Fibroblast of skin of left quadriceps (primary cell): ENCODE measurements around the gene GGCT.
"Not testable (repeated sequence)": the region's sequence is repeated elsewhere in the genome, so short reads cannot be mapped to it uniquely, and the experiment has no call there.

Experiments used
- DNase-seq, 2 experiments: peaks; one replicate each; pipeline ENCODE4 v3.0.0-alpha.2; 2013; ENCODE audit warnings: low read depth in 2 of 2

GGCT gene

GRCh38 chr7:30515761-30516160 lies 11.1 kb upstream of the GGCT start:
- no peak for DNase-seq

- DNase-seq = no peak
Observed at GRCh38 chr7:30514776-30515175, 10.1 kb upstream of the GGCT start.

GRCh38 chr7:30514177-30514576 lies 9.5 kb upstream of the GGCT start:
- DNase-seq = no peak

- DNase-seq = no peak
Observed at GRCh38 chr7:30513762-30514161, 9.1 kb upstream of the GGCT start.

- DNase-seq = no peak
Observed at GRCh38 chr7:30511973-30512662, 7.5 kb upstream of the GGCT start.

- no peak for DNase-seq
Observed at GRCh38 chr7:30511494-30511893, 6.9 kb upstream of the GGCT start.

- DNase-seq = no peak
Observed at GRCh38 chr7:30510124-30511075, 5.8 kb upstream of the GGCT start.

- DNase-seq = not testable (repeated sequence)
Observed at GRCh38 chr7:30509171-30509857, 4.7 kb upstream of the GGCT start.

- not testable (repeated sequence) for DNase-seq
Observed at GRCh38 chr7:30507346-30507900, 2.8 kb upstream of the GGCT start.

- no peak for DNase-seq
Observed at GRCh38 chr7:30505174-30505697, 607 bp upstream of the GGCT start.

- no peak for DNase-seq
Observed at GRCh38 chr7:30503274-30504212, 1.1 kb downstream of the GGCT start.

GRCh38 chr7:30502470-30503251 lies 2.0 kb downstream of the GGCT start:
- no peak for DNase-seq

- no peak for DNase-seq
Observed at GRCh38 chr7:30501264-30501663, 3.4 kb downstream of the GGCT start.

- no peak for DNase-seq
Observed at GRCh38 chr7:30493228-30493627, 11.4 kb downstream of the GGCT start.

- DNase-seq = no peak
Observed at GRCh38 chr7:30491417-30491816, 13.2 kb downstream of the GGCT start.

- no peak for DNase-seq
Observed at GRCh38 chr7:30487371-30487770, 17.3 kb downstream of the GGCT start.

- no peak for DNase-seq
Observed at GRCh38 chr7:30485667-30486066, 19.0 kb downstream of the GGCT start.

- not testable (repeated sequence) for DNase-seq
Observed at GRCh38 chr7:30481416-30481815, 23.2 kb downstream of the GGCT start.

- no peak for DNase-seq
Observed at GRCh38 chr7:30479202-30480120, 25.2 kb downstream of the GGCT start.
